SU-DHL-6 (cell line): ENCODE measurements around the gene ULBP2.

Source experiments
- CTCF ChIP-seq: fragments of 200-600 bp; sonication (generic); IDR thresholded peaks from one replicate; pipeline ENCODE4 v1.5.1; 2017; ENCODE audit warnings: antibody characterized with exemption, mild to moderate bottlenecking, low read length, moderate library complexity; ENCODE audit not compliant: insufficient read depth, poor library complexity, severe bottlenecking
- EZH2phosphoT487 ChIP-seq: fragments of 200-600 bp; sonication (generic), shearing (Covaris generic); conservative IDR thresholded peaks from 2 replicates; pipeline ENCODE4 v1.6.1; 2018; ENCODE audit warnings: mild to moderate bottlenecking, antibody characterized with exemption, low read length, moderate library complexity, mixed read lengths

DNA sequence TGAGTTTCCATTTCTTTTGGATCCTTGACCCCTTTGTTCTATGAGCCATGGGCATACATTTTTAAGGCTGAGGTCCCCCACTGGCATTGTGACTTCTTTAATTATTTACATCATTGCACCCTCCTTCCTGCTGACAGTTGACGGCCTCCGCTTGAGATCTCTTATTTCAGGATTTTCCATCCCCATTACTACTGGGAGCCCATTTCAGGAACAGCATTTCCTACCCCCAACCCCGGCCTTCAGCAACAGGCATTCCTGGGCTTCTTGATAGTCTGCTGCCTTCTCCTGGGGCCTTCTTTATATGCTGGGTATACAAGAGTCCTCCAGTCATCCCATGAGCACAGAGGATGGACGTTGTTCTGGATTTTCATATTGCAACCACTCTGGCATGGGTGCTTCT is 25.8 kb downstream of the ULBP2 start:
- TF ChIP-seq CTCF (no peak), EZH2phosphoT487 (no peak)
